Dedifferentiated amniotic fluid mesenchymal stem cell (primary cell): ENCODE measurements around the gene MTMR4.
"Not testable (repeated sequence)": the region's sequence is repeated elsewhere in the genome, so short reads cannot be mapped to it uniquely, and the experiment has no call there.

Source experiments
- DNase-seq: peaks from one replicate; pipeline ENCODE4 v3.0.0-alpha.2; 2016; ENCODE audit errors: extremely low spot score

The MTMR4 gene

DNA sequence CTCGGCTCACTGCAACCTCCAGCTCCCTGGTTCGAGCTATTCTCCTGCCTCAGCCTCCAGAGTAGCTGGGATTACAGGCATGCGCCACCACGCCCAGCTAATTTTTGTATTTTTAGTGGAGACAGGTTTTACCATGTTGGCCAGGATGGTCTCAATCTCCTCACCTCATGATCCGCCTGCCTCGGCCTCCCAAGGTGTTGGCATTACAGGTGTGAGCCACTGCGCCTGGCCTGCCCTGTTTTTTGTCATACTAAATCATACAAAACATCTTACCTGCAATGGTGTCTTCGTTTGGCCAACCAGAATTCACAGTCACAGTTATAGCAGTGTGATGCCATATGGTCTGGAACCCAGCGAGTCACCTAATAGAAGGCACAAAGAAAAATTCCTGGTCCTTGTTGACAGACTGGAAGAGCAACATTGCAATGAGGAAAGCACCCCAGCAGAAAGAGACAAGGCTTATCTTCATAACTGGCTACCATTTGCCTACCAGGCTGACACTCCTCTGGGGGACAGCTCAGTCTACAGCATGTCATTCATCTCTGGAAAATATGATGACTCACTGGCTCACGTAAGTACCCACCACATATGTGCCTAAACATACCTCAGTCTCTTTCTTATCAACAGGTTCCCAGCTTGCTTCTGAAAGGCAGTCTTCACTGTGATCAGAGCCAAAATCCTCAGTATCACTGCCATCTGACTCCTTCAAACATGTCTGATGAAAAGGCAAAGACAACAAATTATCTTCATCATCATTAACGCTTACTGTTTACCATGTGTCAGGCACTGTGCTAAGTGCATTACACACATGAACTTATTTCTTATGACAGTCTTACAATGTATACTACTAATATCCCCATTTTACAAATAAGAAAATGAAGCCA lies 22.0 kb downstream of the MTMR4 start:
- DNase-seq: no peak

DNA sequence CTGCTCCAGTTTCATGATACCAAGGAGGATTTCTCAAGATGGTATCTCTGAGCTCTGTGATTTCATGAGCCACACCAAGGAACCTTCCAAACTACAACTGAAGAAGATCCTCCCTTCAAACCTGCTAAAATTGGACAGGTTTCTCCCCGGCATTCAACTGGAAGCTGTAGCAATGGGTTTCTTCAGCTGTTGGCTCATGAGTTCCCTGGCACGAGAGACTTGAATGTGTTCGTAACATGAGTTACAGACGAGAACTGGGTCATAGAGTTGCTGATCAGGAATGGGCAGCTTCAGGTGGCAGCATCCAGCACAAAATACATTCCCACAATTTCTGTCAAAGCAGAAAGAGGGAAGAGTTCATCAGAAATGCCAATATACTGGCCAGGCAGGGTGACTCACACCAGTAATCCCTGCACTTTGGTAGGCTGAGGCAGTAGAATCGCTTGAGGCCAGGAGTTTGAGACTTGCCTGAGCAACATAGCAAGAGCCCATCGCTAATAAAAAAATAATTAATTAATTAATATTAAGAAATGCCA lies 22.9 kb downstream of the MTMR4 start:
- no peak for DNase-seq

DNA sequence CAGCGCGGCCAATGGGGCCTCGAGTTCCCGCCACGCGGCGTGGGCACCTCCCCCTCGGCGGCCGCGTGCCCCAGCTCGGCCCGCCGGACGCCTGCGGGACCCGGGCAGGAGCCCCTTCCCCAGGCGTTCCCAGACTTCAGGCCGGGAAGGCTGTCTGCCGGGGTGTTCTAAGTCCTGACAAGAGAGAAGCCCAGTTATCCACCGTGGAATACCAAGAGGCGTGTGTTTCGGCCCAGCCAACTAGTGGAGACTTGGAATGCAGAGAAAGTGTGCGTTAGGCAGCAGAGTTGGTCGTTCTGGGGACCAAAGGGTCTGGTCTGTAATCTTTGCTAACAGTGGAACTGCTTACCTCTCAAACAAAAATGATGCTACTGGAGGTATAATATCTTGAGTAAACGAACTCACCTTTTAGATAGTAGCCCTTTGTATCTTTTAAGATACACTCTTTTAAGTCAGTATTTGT lies 26.0 kb downstream of the MTMR4 start:
- DNase-seq: no peak

DNA sequence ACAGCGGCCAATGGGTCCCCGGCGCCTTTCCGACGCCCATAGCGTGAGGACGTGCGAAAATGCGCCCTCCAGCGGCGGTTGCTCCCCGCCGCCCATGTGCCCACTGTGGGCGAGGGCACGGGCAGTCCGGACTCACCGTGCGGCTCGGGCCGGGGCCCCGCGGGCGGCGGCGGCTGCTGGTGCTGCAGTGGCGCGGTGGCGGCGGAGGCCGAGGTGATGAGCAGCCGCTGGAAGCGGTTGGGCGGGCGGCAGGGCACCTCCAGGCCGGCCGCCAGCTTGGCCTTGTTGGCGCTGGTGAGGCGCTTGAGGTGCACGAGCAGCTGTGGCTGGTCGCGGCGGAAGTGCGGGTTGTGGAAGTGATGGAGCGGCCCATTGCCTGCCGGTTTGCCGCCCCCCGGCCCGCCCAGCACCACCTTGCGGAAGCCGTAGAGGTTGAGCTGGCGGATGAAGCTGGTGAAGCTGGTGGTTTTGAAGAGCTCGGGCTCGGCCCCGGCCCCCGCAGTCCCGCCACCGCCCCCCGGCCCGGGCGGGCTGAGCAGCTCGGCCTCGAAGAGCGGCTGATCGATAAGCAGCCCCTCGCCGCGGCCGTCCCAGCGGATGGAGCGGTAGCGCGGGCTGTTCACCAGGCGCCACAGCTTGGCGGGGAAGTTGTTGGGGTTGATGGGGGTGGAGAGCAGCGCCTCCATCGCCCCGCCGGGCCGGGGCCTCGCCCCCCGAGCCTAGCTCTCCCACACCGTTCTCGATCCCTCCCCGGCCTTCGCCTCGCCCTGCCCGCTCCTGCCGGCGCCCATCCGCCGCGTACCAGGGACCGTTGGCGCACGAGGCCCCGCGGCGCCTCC lies 26.6 kb downstream of the MTMR4 start, which contains the start of gene HSF5:
Gene HSF5, minus strand, starts transcription at position 820 of the 839 bp plus-strand sequence. Its CDS starts 134 bp downstream, at position 686.
- no peak for DNase-seq

DNA sequence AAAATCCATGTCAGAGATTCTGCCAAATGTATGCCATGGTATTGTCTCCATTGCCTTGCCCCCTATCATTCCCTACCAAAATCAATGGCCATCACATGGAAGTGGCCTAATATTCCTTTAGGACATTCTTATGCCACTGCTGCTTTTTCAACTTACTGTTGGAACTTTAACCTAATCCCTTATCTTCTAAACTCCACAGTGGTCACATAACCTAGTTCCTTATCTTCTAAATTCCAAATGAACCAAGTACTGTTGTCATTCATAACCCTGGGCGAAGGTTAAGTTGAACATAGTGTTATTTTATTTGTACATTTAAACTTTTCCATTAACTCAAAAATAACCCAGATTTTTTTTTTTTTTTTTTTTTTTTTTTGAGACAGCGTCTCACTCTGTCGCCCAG lies 29.8 kb downstream of the MTMR4 start:
- DNase-seq: no peak

DNA sequence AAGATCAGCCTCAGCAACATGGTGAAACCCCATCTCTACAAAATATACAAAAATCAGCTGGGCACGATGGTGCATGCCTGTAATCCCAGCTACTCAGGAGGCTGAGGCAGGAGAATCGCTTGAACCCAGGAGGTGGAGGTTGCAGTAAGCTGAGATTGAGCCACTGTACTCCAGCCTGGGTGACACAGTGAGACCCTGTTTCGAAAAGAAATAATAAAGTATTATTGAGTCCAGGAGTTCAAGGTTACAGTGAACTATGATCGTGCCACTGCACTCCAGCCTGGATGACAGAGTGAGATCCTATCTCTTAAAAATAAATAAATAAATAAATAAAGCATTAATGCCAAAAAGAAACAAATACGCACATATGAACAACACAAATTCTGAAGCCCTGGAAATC lies 32.6 kb downstream of the MTMR4 start:
- DNase-seq: not testable (repeated sequence)

DNA sequence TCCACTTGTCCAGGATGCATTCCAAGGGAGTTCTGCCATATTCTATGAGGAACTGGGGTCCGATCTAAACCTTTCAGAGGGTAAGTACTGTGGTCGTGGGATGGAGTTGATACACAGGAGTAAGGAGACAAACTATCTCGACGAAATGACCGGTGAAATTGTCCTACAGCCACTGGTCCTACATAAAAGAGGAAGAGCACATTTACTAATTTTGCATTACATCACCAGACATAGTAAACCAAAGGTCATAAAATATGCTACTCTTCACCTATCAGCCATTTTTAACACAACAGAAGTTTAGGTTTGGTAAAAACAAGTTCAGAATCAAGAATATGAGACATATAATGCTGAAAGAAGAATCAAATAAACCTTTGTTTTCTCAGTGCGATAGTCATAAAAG lies 34.3 kb downstream of the MTMR4 start:
- no peak for DNase-seq

DNA sequence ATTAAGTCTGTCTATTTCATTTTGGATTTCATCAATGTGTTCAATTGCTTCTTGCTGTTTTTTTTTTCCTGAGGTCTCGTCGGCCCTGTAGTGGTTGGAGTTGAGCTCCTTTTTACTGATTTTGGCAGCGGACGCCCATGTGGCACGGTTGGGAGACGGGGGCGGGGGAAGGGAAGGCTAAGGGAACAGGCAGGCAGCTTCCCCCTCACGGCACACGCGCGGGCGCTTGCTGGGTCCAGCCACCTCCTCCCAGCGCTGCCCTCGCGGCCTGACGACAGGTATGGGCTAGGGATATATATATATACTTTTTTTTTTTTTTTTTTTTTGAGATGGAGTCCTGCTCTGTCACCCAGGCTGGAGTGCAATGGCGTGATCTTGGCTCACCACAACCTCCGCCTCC lies 37.6 kb downstream of the MTMR4 start:
- no peak for DNase-seq

DNA sequence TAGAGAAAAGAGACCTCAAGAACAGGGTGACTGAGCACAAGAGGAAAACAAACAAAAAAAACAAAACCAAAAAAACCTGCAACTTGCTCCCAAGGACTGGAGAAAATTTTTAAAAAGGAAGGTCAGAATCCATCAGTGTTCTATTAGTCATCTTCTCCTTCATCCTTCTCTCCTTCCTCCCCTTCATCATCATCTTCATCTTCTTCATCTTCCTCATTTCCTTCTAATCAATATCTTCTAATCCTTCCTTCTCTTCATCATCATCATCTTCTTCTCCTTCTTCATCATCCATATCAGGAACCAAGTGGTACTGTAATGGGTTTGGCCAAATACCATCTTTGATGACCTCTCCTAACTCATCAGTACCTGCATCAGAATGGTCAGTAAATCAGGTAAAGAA lies 38.5 kb downstream of the MTMR4 start:
- DNase-seq: no peak

DNA sequence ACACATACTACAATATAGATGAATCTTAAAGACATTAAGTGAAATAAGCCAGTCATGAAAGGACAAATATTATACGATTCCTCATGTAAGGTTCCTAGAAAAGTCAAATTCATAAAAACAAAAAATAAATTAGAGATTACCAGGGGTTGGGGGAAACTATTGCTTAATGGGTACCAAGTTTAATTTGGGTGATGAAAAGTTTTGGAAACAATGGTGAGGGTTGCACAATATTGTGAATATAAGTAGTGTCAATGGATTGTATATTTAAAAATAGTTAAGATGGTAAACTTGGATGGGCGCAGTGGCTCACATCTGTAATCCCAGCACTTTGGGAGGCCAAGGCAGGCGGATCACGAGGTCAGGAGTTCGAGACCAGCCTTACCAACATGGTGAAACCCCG lies 44.1 kb downstream of the MTMR4 start:
- no peak for DNase-seq

DNA sequence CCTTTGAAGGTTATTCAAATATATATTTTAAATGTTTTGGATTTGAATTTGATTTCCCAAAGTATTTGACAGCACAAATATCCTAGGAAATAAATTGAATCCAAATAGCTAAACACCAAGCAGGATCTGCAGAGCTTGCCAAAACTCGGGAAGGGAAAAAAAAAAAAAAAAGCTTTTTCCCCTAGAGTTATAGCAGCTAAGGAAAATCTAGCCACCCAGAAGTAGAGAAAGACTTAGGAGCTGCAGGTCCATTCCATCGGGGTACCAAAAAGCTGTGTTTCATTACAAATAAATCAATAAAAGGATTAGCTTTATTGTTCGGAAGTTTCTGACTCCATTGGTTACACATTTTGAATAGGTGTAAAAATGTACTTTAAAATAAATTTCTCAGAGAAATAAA lies 45.5 kb downstream of the MTMR4 start:
- DNase-seq: no peak

DNA sequence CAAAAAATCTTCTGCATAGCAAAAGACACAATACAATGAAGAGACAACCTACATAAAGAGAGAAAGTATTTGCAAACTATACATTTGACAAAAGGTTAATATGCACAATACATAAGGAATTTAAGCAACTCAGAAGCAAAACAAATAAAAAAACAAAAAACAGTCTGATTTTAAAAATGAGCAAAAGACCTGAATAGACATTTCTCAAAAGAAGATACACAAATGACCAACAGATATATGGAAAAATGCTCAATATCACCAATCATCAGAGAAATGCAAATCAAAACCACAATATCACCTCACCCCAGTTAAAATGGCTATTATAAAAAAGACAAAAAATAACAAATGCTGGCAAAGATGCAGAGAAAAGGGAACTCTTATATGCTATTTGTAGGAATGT lies 58.9 kb downstream of the MTMR4 start:
- no peak for DNase-seq

DNA sequence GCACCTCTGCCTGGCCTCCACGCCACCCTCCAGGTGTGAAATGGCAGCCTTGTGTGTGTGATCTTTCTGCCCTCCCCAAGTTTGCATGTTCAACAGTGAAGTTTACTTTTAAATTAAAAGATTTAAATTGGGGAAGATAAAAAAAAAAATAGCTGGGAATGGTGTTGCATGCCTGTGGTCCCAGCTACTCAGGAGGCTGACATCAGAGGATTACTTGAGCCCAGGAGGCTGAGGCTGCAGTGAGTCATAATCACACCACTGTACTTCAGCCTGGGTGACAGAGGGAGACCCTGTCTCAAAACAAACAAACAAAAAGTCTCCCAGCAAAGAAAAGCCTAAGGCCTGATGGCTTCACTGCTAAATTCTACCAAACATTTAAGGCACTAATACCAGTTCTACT lies 61.7 kb downstream of the MTMR4 start:
- no peak for DNase-seq

DNA sequence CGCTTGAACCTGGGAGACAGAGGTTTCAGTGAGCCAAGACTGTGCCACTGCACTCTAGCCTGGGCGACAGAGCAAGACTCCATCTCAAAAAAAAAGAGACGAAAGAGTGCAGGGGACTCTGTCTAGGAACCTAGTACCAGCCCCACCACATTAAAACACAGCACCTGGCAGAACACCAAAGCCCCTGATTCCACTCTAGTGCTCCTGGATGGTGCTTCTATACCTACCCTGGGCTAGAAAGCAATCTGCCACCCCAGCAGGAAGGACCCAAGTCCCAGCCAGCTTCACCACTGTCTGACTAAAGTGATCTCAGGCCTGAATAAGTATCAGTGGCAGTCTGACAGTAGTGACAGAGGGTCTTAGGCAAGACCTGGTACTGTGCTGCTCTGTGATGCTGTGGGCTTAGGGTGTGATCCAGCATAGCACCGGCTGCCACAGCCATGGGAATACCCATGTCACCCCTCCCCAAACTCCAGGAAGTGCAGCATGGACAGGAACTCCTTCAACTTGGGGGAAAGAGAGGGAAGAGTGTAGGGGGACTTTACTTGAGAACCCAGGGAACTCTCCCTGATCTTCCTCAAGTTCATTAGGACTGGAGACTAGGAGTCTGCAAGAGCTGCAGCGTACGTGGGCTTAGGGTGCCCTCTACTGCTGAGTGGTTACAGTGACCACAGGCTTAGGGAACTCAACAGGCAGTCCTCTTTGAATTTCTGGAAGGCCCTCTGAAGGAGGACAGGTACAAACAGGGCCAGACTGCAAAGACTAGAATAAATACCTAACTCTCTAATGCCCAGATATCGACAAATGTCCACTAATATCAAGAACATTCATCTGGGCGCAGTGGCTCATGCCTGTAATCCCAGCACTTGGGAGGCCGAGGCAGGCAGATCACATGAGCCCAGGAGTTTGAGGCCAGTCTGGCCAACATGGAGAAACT lies 67.1 kb downstream of the MTMR4 start:
- DNase-seq: no peak

DNA sequence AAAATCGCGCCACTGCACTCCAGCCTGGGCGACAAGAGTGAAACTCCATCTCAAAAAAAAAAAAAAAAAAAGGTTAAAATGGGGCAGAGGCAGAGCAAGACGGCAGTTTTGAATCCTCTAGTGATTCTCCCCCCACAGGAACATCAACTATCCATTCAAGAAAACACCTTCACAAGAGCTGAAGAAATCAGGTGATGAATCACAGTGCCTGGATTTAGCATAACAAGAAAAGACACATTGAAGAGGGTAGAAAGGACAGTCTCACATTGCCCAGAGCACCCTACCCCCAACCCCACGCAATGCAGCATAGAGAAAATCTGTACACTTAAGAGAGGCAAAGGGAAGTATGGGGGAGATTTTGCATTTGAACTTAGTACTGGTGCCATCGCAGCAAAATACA lies 68.4 kb downstream of the MTMR4 start:
- DNase-seq: no peak
